ENCODE data around the gene XRN1. TPM values are rescaled to one million over a fixed set of nuclear protein-coding genes. Genes with fewer than 3 reads are reported as not detected.

Gene XRN1
- total and polyA plus RNA-seq, 10 of the 15 experiments (the other 5 are each of a cell fraction or from before 2014, with no cell fraction given) = 1.7 to 38.8 (median 15.5) TPM

DNA sequence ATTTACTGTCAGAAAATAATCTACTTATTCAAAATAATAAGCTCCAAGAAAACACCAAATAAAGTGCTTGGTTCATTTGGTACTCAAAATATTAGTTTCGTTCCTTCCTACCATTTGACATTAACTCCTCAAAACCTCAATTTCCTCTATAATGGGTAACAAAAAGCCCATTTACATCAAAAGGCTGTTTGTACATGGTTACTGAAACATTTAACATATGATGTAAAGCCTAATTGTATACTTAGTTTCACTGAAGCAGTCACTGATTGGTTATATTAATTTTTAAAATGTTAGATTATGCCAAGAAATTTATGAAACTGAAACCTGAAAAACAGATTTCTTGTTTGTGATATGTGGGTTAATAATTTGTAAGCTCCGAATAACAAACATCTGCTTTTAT lies 14.7 kb downstream of the XRN1 start:
- intact Hi-C loops (cut with micrococcal nuclease; ENCODE audit: unreplicated experiment) (loop anchor here (2.0 kb wide), 1 partner anchor 14 kb away; no protein-coding TSS in a partner anchor), in situ Hi-C loops (cut with MboI) (no loop called here)
- no peak overlapping the region for H3K27ac ChIP-seq (ENCODE audit: control insufficient read depth, insufficient read depth)
- no peaks in the 10 kb centered on the region for H3K27me3 ChIP-seq (replicated peaks in 1 of 2; ENCODE audit: control insufficient read depth in 2 of 2, insufficient read depth in 2 of 2, low read length in 1 of 2)
- WGBS (ENCODE audit: insufficient coverage, insufficient replicate concordance, low lambda C conversion rate, missing lambda C conversion rate) = 97% methylated on average over 2 of the region's 2 CpGs
- peaks cover 2 to 14% of the 10 kb centered on the region in 2 experiments for H3K36me3 ChIP-seq (ENCODE audit: control insufficient read depth in 2 of 2, insufficient read depth in 2 of 2, low read length in 1 of 2)
- H3K4me1 ChIP-seq (ENCODE audit: control insufficient read depth, insufficient read depth, low read length) = no peaks in the 10 kb centered on the region
- H3K79me2 ChIP-seq (ENCODE audit: control insufficient read depth, insufficient read depth, low read length) = peaks cover 14% of the 10 kb centered on the region
- RAD21 ChIA-PET (ENCODE audit: unreplicated experiment) = no interaction called here
- no peak overlapping the region for H3K4me2 ChIP-seq (ENCODE audit: control insufficient read depth, insufficient read depth)
- TF ChIP-seq MXI1 (IDR thresholded peaks at IDR 0.05; ENCODE audit: low read depth, low read length) = no peak
- no peak for TF ChIP-seq FOXK2 (IDR thresholded peaks at IDR 0.05)
- TF ChIP-seq EZH2 (IDR thresholded peaks at IDR 0.05; ENCODE audit: borderline replicate concordance, control insufficient read depth, low read depth, low read length) = no peak
- TF ChIP-seq MTA2 (IDR thresholded peaks at IDR 0.05; ENCODE audit: low read depth) = peak; percentile 54; the same call in 1 of the 2 replicates
- peak; percentile 43; the same call in 1 of the 2 replicates for TF ChIP-seq ATF7 (IDR thresholded peaks at IDR 0.05; ENCODE audit: low read depth)
- TF ChIP-seq POLR2A (IDR thresholded peaks at IDR 0.05; ENCODE audit: low read depth, low read length) = no peak
- ATAC-seq (peak; percentile 80), FAIRE-seq (peak; percentile 52), DNase-seq (ENCODE audit: low read depth, low spot score) (no peak)
- H3K9me3 ChIP-seq (replicated peaks; ENCODE audit: control insufficient read depth, insufficient read depth, low read length) = no peaks in the 10 kb centered on the region; the same call in 2 of the 3 replicates
- SMC1A ChIA-PET (ENCODE audit: uncharacterized antibody, unreplicated experiment) = interaction anchor here (1.1 to 1.5 kb wide), 3 partner anchors 10 to 17 kb away, joined by 3 read pairs; no protein-coding TSS in a partner anchor
- no peaks in the 10 kb centered on the region for H4K20me1 ChIP-seq (ENCODE audit: control insufficient read depth, insufficient read depth)
- no peak overlapping the region for H3K9ac ChIP-seq (ENCODE audit: control insufficient read depth, insufficient read depth, low read length)
- no peak overlapping the region for H3K4me3 ChIP-seq
- H2AFZ ChIP-seq (ENCODE audit: control insufficient read depth, low read depth, low read length) = no peak overlapping the region
- POLR2A ChIA-PET = interaction anchor here (2.4 kb wide), 1 partner anchor 13 kb away, joined by 11 read pairs; the partner anchor contains the start of gene XRN1
- BruUV-seq (replicated peaks) = no TSS peak
- CTCF ChIA-PET = no interaction called here

DNA sequence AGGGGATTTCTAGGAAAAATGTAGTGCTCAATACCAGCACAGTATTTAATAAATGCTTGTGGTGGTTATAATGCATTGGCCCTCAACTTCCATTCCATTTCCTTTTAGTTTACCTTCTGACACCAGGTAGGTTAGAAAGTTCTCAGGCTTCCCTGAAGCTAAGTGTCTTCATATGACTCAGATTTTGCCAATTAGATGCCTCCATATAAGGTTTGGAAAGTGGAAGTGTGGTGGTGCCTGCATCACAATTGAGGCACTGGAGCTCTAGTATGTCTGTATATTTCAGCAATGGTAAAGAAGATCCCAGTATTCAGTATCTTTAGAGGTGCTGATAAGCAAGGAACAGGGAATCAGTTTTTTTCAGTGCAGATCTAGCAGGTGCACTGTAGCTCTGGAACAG lies 18.3 kb downstream of the XRN1 start:
- FAIRE-seq (no peak), ATAC-seq (peak; percentile 66), DNase-seq (ENCODE audit: low read depth, low spot score) (no peak)
- CTCF ChIA-PET = interaction anchor here (0.8 kb wide), 2 partner anchors 15 to 148 kb away, joined by 3 read pairs; no protein-coding TSS in a partner anchor
- TSS peak; percentile 32 for BruUV-seq (replicated peaks)
- POLR2A ChIA-PET = no interaction called here
- Histone ChIP-seq H3K36me3 (ENCODE audit: control insufficient read depth in 2 of 2, insufficient read depth in 2 of 2, low read length in 1 of 2) (peaks cover 2 to 14% of the 10 kb centered on the region in 2 experiments), H4K20me1 (ENCODE audit: control insufficient read depth, insufficient read depth) (no peaks in the 10 kb centered on the region), H3K9ac (ENCODE audit: control insufficient read depth, insufficient read depth, low read length) (no peak overlapping the region), H3K79me2 (ENCODE audit: control insufficient read depth, insufficient read depth, low read length) (peaks cover 2% of the 10 kb centered on the region), H3K9me3 (replicated peaks; ENCODE audit: control insufficient read depth, insufficient read depth, low read length) (no peaks in the 10 kb centered on the region), H3K4me3 (no peak overlapping the region), H3K4me2 (ENCODE audit: control insufficient read depth, insufficient read depth) (no peak overlapping the region), H3K4me1 (ENCODE audit: control insufficient read depth, insufficient read depth, low read length) (no peaks in the 10 kb centered on the region), H3K27ac (ENCODE audit: control insufficient read depth, insufficient read depth) (no peak overlapping the region), H3K27me3 (replicated peaks in 1 of 2; ENCODE audit: control insufficient read depth in 2 of 2, insufficient read depth in 2 of 2, low read length in 1 of 2) (no peaks in the 10 kb centered on the region), H2AFZ (ENCODE audit: control insufficient read depth, low read depth, low read length) (no peak overlapping the region)
- RAD21 ChIA-PET (ENCODE audit: unreplicated experiment) = no interaction called here
- intact Hi-C loops (cut with micrococcal nuclease; ENCODE audit: unreplicated experiment) = no loop called here
- in situ Hi-C loops (cut with MboI) = no loop called here
- SMC1A ChIA-PET (ENCODE audit: uncharacterized antibody, unreplicated experiment) = interaction anchor here (2.2 kb wide), 1 partner anchor 16 kb away, joined by 5 read pairs; no protein-coding TSS in a partner anchor
- TF ChIP-seq RBBP5 (conservative IDR thresholded peaks at IDR 0.05) = no peak
- no peak for TF ChIP-seq ZNF622 (IDR thresholded peaks at IDR 0.05)
- no peak for TF ChIP-seq BMI1 (IDR thresholded peaks at IDR 0.05; ENCODE audit: borderline replicate concordance)
- no peak for TF ChIP-seq MTA3 (IDR thresholded peaks at IDR 0.05; ENCODE audit: borderline replicate concordance, low read length)
- TF ChIP-seq SUZ12 (IDR thresholded peaks at IDR 0.05; ENCODE audit: unreplicated experiment) = no peak
- TF ChIP-seq, protein P1, sequence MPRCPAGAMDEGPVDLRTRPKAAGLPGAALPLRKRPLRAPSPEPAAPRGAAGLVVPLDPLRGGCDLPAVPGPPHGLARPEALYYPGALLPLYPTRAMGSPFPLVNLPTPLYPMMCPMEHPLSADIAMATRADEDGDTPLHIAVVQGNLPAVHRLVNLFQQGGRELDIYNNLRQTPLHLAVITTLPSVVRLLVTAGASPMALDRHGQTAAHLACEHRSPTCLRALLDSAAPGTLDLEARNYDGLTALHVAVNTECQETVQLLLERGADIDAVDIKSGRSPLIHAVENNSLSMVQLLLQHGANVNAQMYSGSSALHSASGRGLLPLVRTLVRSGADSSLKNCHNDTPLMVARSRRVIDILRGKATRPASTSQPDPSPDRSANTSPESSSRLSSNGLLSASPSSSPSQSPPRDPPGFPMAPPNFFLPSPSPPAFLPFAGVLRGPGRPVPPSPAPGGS (IDR thresholded peaks at IDR 0.05; ENCODE audit: borderline replicate concordance, insufficient read depth, low read depth, low read length, poor library complexity, severe bottlenecking) = no peak
